HepG2 (cell line): ENCODE measurements around the gene HLF. TPM values are rescaled to one million over a fixed set of nuclear protein-coding genes. Genes with fewer than 3 reads are reported as not detected.

Experiments used
- ATAC-seq: fragments of 200-7000 bp; cut with Tn5 transposase; 3 replicates; pipeline ENCODE4 v1.9.1; 2020; ENCODE audit warnings: mild to moderate bottlenecking, moderate library complexity
- BruUV-seq: library from RNA; stranded (reverse); fragments of 400-500 nt; replicated peaks from 2 replicates; lab custom pipeline; 2021; lab: Mats Ljungman, UMichigan
- CTCF ChIA-PET: fragments of 300-600 bp; formaldehyde crosslinking; extraction: SDS; loops from one replicate; lab custom pipeline; 2021; ENCODE audit warnings: low total read pairs, inconsistent platforms, low intra/inter-chr PET ratio; lab: Yijun Ruan, JAX
- POLR2A ChIA-PET: fragments of 350-600 bp; sonication (Branson Sonifier 250); formaldehyde crosslinking; loops from one replicate; lab custom pipeline; 2020; ENCODE audit warnings: antibody characterized with exemption, inconsistent platforms; lab: Yijun Ruan, JAX
- DNase-seq: peaks from one replicate; pipeline ENCODE4 v3.0.0-alpha.2; 2015; ENCODE audit warnings: low spot score
- FAIRE-seq: peaks from 3 replicates; lab custom pipeline; 2011; peaks lifted over from hg19 to GRCh38; lab: Jason Lieb, UNC
- H2AFZ ChIP-seq: one replicate; pipeline ENCODE4 v1.6.1; 2011; ENCODE audit warnings: low read length, inconsistent platforms
- H3K27ac ChIP-seq: fragments of 300-600 bp; 3 replicates; pipeline ENCODE4 v1.8.0; 2011; ENCODE audit warnings: mixed run types, mild to moderate bottlenecking, mixed read lengths, low read length, inconsistent platforms; ENCODE audit not compliant: insufficient read depth; ENCODE audit errors: extremely low read length
- H3K27me3 ChIP-seq, 2 experiments: fragments of 200-600 bp in 1 of 2; 2 replicates in 1 of 2; 3 replicates in 1 of 2; pipeline versions ENCODE4 v1.6.0 to v1.8.0; 2011; ENCODE audit warnings: low read length in 2 of 2, mild to moderate bottlenecking in 2 of 2, moderate library complexity in 2 of 2, inconsistent platforms in 1 of 2; ENCODE audit not compliant: insufficient read depth in 2 of 2, control insufficient read depth in 1 of 2
- H3K36me3 ChIP-seq, 2 experiments: fragments of 200-600 bp in 1 of 2; replicated peaks in 1 of 2; 2 replicates in 1 of 2; 3 replicates in 1 of 2; pipeline versions ENCODE4 v1.5.1 to v1.8.0; 2011; ENCODE audit warnings: low read length in 2 of 2, inconsistent platforms in 1 of 2; ENCODE audit not compliant: insufficient read depth in 2 of 2, control insufficient read depth in 1 of 2
- H3K4me1 ChIP-seq: 2 replicates; pipeline ENCODE4 v1.5.1; 2012; ENCODE audit warnings: low read length, inconsistent platforms; ENCODE audit not compliant: insufficient read depth
- H3K4me2 ChIP-seq: 2 replicates; pipeline ENCODE4 v1.6.0; 2011; ENCODE audit warnings: low read depth, low read length, inconsistent platforms
- H3K4me3 ChIP-seq, 3 experiments: fragments of 200-600 bp in 1 of 3; sonication (generic), shearing (Covaris generic) in 1 of 3; replicated peaks in 1 of 3; 2 replicates each; pipeline ENCODE4 v1.5.1; 2011 to 2016; ENCODE audit warnings: low read length in 3 of 3, inconsistent platforms in 2 of 3, low read depth in 2 of 3, mild to moderate bottlenecking in 2 of 3, control low read depth in 1 of 3, mixed read lengths in 1 of 3; ENCODE audit not compliant: insufficient read depth in 1 of 3
- H3K79me2 ChIP-seq: one replicate; pipeline ENCODE4 v1.6.1; 2011; ENCODE audit warnings: low read length, inconsistent platforms; ENCODE audit not compliant: insufficient read depth
- H3K9ac ChIP-seq: 2 replicates; pipeline ENCODE4 v1.6.0; 2011; ENCODE audit warnings: mild to moderate bottlenecking, low read depth, low read length, inconsistent platforms; ENCODE audit not compliant: insufficient read depth
- H3K9me3 ChIP-seq: 2 replicates; pipeline ENCODE4 v1.5.1; 2012; ENCODE audit warnings: mild to moderate bottlenecking, low read length
- H4K20me1 ChIP-seq: 2 replicates; pipeline ENCODE4 v1.6.0; 2011; ENCODE audit warnings: inconsistent platforms, mild to moderate bottlenecking, low read length, moderate library complexity; ENCODE audit not compliant: insufficient read depth
- E2F1 ChIP-seq: sonication (generic); formaldehyde crosslinking; IDR thresholded peaks from 2 replicates; pipeline ENCODE4 v1.5.0; 2020; ENCODE audit warnings: missing genetic modification reagents
- FOXO1 ChIP-seq: sonication (generic); formaldehyde crosslinking; IDR thresholded peaks from 2 replicates; pipeline ENCODE4 v1.4.0; 2020; ENCODE audit warnings: missing genetic modification reagents
- KMT2A ChIP-seq: sonication (generic); formaldehyde crosslinking; IDR thresholded peaks from 2 replicates; pipeline ENCODE4 v1.4.0; 2020; ENCODE audit warnings: missing genetic modification reagents
- PAF1 ChIP-seq: IDR thresholded peaks from 2 replicates; pipeline ENCODE4 v1.6.1; 2016; ENCODE audit warnings: missing genetic modification reagents, missing compliant biosample characterization
- RBFOX2 ChIP-seq: fragments of 200-400 bp; formaldehyde crosslinking; IDR thresholded peaks from 2 replicates; pipeline ENCODE4 v1.6.1; 2017; ENCODE audit warnings: low read depth, mild to moderate bottlenecking, low read length
- SMARCE1 ChIP-seq: fragments of 450-650 bp; IDR thresholded peaks from 2 replicates; pipeline ENCODE4 v1.6.1; 2017; ENCODE audit warnings: borderline replicate concordance
- SRSF4 ChIP-seq: fragments of 200-400 bp; formaldehyde crosslinking; IDR thresholded peaks from one replicate; pipeline ENCODE4 v1.6.1; 2018; ENCODE audit warnings: mild to moderate bottlenecking, low read depth, low read length, moderate library complexity; ENCODE audit not compliant: poor library complexity, severe bottlenecking
- STAT5B ChIP-seq: sonication (generic); formaldehyde crosslinking; IDR thresholded peaks from 2 replicates; pipeline ENCODE4 v1.4.0; 2020; ENCODE audit warnings: missing genetic modification reagents
- ZFP36L1 ChIP-seq: sonication (generic); formaldehyde crosslinking; IDR thresholded peaks from 2 replicates; pipeline ENCODE4 v1.8.0; 2022; ENCODE audit warnings: mild to moderate bottlenecking, missing genetic modification reagents, moderate library complexity
- ZNF354B ChIP-seq: sonication (generic); formaldehyde crosslinking; IDR thresholded peaks from 2 replicates; pipeline ENCODE4 v1.8.0; 2022; ENCODE audit warnings: mild to moderate bottlenecking, missing genetic modification reagents
- WGBS: methylation state at CpG from one replicate; pipeline ENCODE4 v1.1.6; 2017; ENCODE audit warnings: low lambda C conversion rate; 5-methylcytosine and 5-hydroxymethylcytosine counted together
- in situ Hi-C: cut with HindIII; loops from 2 replicates; pipeline ENCODE4 v1.10.0; 2017; ENCODE audit warnings: low pct_unique_long_range_greater_than_20kb; ENCODE audit not compliant: extremely low pct_ligation_motif_present
- intact Hi-C: fragments of 100-400 bp; cut with micrococcal nuclease; formaldehyde crosslinking; loops from one replicate; pipeline ENCODE4 v1.10.0; 2022; ENCODE audit not compliant: unreplicated experiment
- polyA plus RNA-seq, 8 experiments: library from polyadenylated mRNA; depleted of rRNA in 3 of 8; stranded (reverse) in 7 of 8; unstranded in 1 of 8; fragments of >200 nt; fragmentation: Illumina TruSeq in 4 of 8; extraction: Trizol in 4 of 8; gene quantifications; 2 replicates each; pipeline versions ENCODE4 v1.2.1 to v1.2.3, GENCODE V29; 2011 to 2016; ENCODE audit warnings: low read depth in 4 of 8, missing spikeins in 1 of 8, mixed read lengths in 1 of 8; ENCODE audit not compliant: insufficient read depth in 1 of 8
- total RNA-seq, 5 experiments: library from RNA; depleted of rRNA; stranded (reverse); fragments of >200 nt; fragmentation: Illumina TruSeq; extraction: Trizol; gene quantifications; 2 replicates each; pipeline ENCODE4 v1.2.3, GENCODE V29; 2016; ENCODE audit warnings: low read depth in 1 of 5

HLF gene
- total and polyA plus RNA-seq, 2 of the 13 experiments (the other 11 are each of a cell fraction or from before 2014, with no cell fraction given) = 202 to 346 TPM

- Histone ChIP-seq H3K9ac (peak overlapping the region; percentile 45), H3K4me3 (peak overlapping the region in 2 of 3 experiments; percentile 4 to 35; a peak in 2 of 6 replicates), H3K79me2 (peaks cover 100% of the 10 kb centered on the region), H3K27ac (peak overlapping the region; percentile 98), H2AFZ (no peak overlapping the region), H3K9me3 (no peaks in the 10 kb centered on the region), H4K20me1 (peaks cover 34% of the 10 kb centered on the region), H3K4me1 (peaks cover 99% of the 10 kb centered on the region), H3K27me3 (no peaks in the 10 kb centered on the region), H3K4me2 (peak overlapping the region; percentile 87), H3K36me3 (peaks cover 15 to 77% of the 10 kb centered on the region in 2 experiments)
- FAIRE-seq (no peak), DNase-seq (no peak), ATAC-seq (no peak)
- 83% methylated on average over 2 of the region's 2 CpGs for WGBS
- BruUV-seq = no TSS peak
- CTCF ChIA-PET = no interaction called here
- intact Hi-C loops (loop anchor here (10.0 kb wide), 1 partner anchor 315 kb away; the partner anchor contains the start of genes COX11 and STXBP4), in situ Hi-C loops (no loop called here)
- TF ChIP-seq RBFOX2 (peak; percentile 5; the same call in 1 of the 2 replicates), STAT5B (no peak), SMARCE1 (no peak), ZNF354B (no peak), PAF1 (CRISPR knock-in tag) (peak; percentile 69; the same call in 1 of the 2 replicates), E2F1 (CRISPR knock-in tag) (no peak), SRSF4 (peak; percentile 76), FOXO1 (CRISPR knock-in tag) (no peak), ZFP36L1 (CRISPR knock-in tag) (0 out of 2 replicates have a peak, but pooled peaks have one; percentile 2), KMT2A (CRISPR knock-in tag) (0 out of 2 replicates have a peak, but pooled peaks have one; percentile 4)
- POLR2A ChIA-PET = interaction anchor here (12.4 kb wide), 1 partner anchor 8 kb away, joined by 626 read pairs; the partner anchor contains the start of gene HLF
These were observed 15.0 kb downstream of the HLF start for GRCh38 chr17:55279788-55280187.
